Peyer's patch (tissue), 4 donors: Measurements from ENCODE around the gene ADAM12. TPM values are rescaled to one million over a fixed set of nuclear protein-coding genes. Genes with fewer than 3 reads are reported as not detected.

Experiments
- DNase-seq, 3 donors: peaks; one replicate each; pipeline ENCODE4 v3.0.0-alpha.2; 2017 to 2019
- H3K27ac ChIP-seq, 4 donors: fragments of 200-600 bp; sonication (generic); one replicate each; pipeline ENCODE4 v1.5.1; 2016 to 2019
- H3K27me3 ChIP-seq, 2 donors: fragments of 200-600 bp; sonication (generic); one replicate each; pipeline ENCODE4 v1.5.1; 2019
- H3K36me3 ChIP-seq, 3 donors: fragments of 200-600 bp; sonication (generic); one replicate each; pipeline ENCODE4 v1.5.1; 2016 to 2019
- H3K4me1 ChIP-seq, 4 donors: fragments of 200-600 bp; sonication (generic); one replicate each; pipeline ENCODE4 v1.5.1; 2016 to 2019
- H3K4me3 ChIP-seq, 4 donors: fragments of 200-600 bp; sonication (generic); 1 replicate in 3 of 4; 2 replicates in 1 of 4; pipeline ENCODE4 v1.5.1; 2016 to 2019; ENCODE audit warnings: mild to moderate bottlenecking in 1 of 4
- H3K9me3 ChIP-seq, 4 donors: fragments of 200-600 bp; sonication (generic); one replicate each; pipeline ENCODE4 v1.5.1; 2016 to 2019; ENCODE audit warnings: mild to moderate bottlenecking in 1 of 4
- POLR2A ChIP-seq, 2 donors: fragments of 450-650 bp; IDR thresholded peaks; one replicate each; pipeline ENCODE4 v1.5.1; 2017; ENCODE audit warnings: antibody characterized with exemption in 2 of 2, mild to moderate bottlenecking in 2 of 2, moderate library complexity in 2 of 2
- total RNA-seq, 4 donors: library from RNA; depleted of rRNA; stranded (reverse); fragments of >200 nt; gene quantifications; one replicate each; pipeline ENCODE4 v1.1.0, GENCODE V29; 2016
- TF ChIP-seq, protein P1 (sequence below), 6 experiments: fragments of 450-650 bp in 4 of 6; fragments of 200-600 bp in 2 of 6; sonication (generic) in 1 of 6; IDR thresholded peaks; one replicate each; pipeline ENCODE4 v1.5.1; 2017 to 2019; ENCODE audit warnings: antibody characterized with exemption in 6 of 6, mild to moderate bottlenecking in 3 of 6, moderate library complexity in 1 of 6

The ADAM12 gene
- total RNA-seq, 4 donors from 2014 or later, result 0.13 to 2.5 (median 0.66) TPM

DNA sequence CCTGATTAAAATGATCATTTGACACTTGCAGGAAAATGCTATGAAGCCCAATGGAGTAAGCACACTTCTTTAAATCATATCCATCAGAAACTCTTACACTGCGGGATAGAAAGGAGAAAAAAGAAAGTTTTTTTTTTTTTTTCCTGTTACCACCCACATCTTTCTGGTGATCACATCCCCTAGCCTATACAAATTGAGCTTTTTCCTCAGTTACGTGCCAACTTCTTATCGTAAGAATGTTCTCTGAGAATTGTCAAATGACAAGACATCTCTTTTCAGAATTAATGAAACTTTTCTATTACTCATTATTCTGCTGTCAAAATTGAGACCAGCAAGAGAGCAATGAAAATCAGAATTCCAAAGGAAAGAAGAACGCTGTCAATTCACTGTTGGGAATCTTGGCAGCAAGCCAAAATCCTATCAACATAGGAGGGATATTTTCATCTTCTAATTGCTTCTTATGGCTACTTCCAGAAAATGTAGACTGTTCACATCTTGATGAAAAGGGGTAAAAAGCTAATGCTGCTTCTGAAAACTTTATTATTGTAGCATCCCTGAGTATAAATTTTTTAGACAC lies 179.5 kb downstream of the ADAM12 start:
- H3K27me3 ChIP-seq, result no peaks in the 10 kb centered on the region
- no peaks in the 10 kb centered on the region for H3K9me3 ChIP-seq
- H3K4me3 ChIP-seq, result no peak overlapping the region
- no peak for TF ChIP-seq POLR2A (IDR thresholded peaks at IDR 0.05)
- TF ChIP-seq, protein P1, sequence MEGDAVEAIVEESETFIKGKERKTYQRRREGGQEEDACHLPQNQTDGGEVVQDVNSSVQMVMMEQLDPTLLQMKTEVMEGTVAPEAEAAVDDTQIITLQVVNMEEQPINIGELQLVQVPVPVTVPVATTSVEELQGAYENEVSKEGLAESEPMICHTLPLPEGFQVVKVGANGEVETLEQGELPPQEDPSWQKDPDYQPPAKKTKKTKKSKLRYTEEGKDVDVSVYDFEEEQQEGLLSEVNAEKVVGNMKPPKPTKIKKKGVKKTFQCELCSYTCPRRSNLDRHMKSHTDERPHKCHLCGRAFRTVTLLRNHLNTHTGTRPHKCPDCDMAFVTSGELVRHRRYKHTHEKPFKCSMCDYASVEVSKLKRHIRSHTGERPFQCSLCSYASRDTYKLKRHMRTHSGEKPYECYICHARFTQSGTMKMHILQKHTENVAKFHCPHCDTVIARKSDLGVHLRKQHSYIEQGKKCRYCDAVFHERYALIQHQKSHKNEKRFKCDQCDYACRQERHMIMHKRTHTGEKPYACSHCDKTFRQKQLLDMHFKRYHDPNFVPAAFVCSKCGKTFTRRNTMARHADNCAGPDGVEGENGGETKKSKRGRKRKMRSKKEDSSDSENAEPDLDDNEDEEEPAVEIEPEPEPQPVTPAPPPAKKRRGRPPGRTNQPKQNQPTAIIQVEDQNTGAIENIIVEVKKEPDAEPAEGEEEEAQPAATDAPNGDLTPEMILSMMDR (IDR thresholded peaks at IDR 0.05), result no peak
- no peaks in the 10 kb centered on the region for H3K4me1 ChIP-seq
- H3K36me3 ChIP-seq, result no peaks in the 10 kb centered on the region
- no peak overlapping the region for H3K27ac ChIP-seq
- DNase-seq, result no peak

GRCh38 chr10:126207851-126208250 lies 180.4 kb downstream of the ADAM12 start:
- Histone ChIP-seq H3K27ac (no peak overlapping the region), H3K36me3 (no peaks in the 10 kb centered on the region), H3K9me3 (no peaks in the 10 kb centered on the region), H3K27me3 (no peaks in the 10 kb centered on the region), H3K4me1 (no peaks in the 10 kb centered on the region), H3K4me3 (no peak overlapping the region)
- TF ChIP-seq, protein P1 (IDR thresholded peaks at IDR 0.05), result no peak
- no peak for TF ChIP-seq POLR2A (IDR thresholded peaks at IDR 0.05)
- no peak for DNase-seq

- no peak for TF ChIP-seq POLR2A (IDR thresholded peaks at IDR 0.05)
- TF ChIP-seq, protein P1 (IDR thresholded peaks at IDR 0.05), result no peak
- H3K27me3 ChIP-seq, result no peaks in the 10 kb centered on the region
- no peaks in the 10 kb centered on the region for H3K4me1 ChIP-seq
- DNase-seq, result no peak
- H3K4me3 ChIP-seq, result no peak overlapping the region
- H3K9me3 ChIP-seq, result no peaks in the 10 kb centered on the region
- no peak overlapping the region for H3K27ac ChIP-seq
- no peaks in the 10 kb centered on the region for H3K36me3 ChIP-seq
Measured at GRCh38 chr10:126207313-126207771, 180.9 kb downstream of the ADAM12 start.

DNA sequence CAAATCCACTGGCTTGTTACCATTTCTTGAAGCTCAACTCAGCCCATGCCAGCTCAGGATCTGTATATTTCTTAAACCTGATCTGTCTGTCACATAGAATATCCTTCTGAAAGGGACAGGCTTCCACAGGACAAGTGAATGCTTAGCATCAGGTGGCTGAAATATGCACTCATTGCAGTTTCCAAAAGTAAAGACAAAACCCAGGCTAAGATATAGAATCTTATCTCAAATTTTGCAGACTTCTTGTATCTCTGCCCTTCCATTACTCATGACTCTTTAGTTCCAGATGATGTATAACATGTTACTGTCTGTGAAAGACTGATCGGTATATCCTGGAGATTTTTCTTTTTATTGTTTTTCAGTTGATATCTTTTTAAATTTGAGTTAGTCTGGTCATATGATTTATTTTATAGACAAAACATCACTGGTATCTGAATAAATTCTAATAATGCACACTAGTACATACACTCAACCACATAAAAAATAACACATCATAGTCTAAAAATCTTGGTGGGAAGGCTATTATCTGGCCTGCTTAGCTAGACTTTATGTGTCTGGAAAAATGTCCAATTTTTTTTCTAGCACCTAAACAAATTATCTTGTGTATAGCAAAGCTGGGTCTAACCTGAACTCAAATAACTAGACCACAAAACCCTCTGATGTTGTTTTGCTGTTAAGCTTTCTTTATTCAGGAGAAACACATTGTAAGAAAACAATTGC lies 182.6 kb downstream of the ADAM12 start:
- H3K4me3 ChIP-seq, result no peak overlapping the region
- TF ChIP-seq POLR2A (IDR thresholded peaks at IDR 0.05), result no peak
- TF ChIP-seq, protein P1 (IDR thresholded peaks at IDR 0.05), result no peak
- no peaks in the 10 kb centered on the region for H3K27me3 ChIP-seq
- no peak overlapping the region for H3K27ac ChIP-seq
- H3K36me3 ChIP-seq, result no peaks in the 10 kb centered on the region
- no peaks in the 10 kb centered on the region for H3K9me3 ChIP-seq
- H3K4me1 ChIP-seq, result no peaks in the 10 kb centered on the region
- DNase-seq, result no peak

DNA sequence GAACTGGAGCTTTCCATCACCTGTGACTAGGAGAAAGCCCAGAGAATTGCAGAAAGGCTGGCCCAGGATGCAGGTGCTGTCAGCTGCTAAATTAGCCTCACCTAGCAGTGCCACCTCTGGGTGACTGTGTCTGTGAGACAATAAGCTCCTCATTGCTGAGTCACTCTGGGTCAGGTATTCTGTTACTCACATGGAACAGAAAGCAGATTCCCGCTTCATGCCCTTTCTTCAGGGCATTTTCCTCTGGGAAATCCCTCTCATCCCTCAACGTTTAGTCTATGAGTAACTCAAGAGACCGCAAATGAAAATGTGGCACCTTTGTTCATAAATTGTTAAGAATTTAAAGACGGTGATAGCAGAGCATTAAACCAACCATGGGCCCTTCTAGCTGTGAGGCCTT lies 184.0 kb downstream of the ADAM12 start:
- Histone ChIP-seq H3K9me3 (no peaks in the 10 kb centered on the region), H3K27me3 (no peaks in the 10 kb centered on the region), H3K27ac (no peak overlapping the region), H3K4me1 (no peaks in the 10 kb centered on the region), H3K36me3 (no peaks in the 10 kb centered on the region), H3K4me3 (no peak overlapping the region)
- TF ChIP-seq, protein P1 (IDR thresholded peaks at IDR 0.05), result no peak
- TF ChIP-seq POLR2A (IDR thresholded peaks at IDR 0.05), result no peak
- no peak for DNase-seq
